HepG2 (cell line): ENCODE measurements around the gene THADA. TPM values are rescaled to one million over a fixed set of nuclear protein-coding genes. Genes with fewer than 3 reads are reported as not detected.

ENCODE experiments used
- ATAC-seq: fragments of 200-7000 bp; cut with Tn5 transposase; 3 replicates; pipeline ENCODE4 v1.9.1; 2020; ENCODE audit warnings: mild to moderate bottlenecking, moderate library complexity
- BruUV-seq: library from RNA; stranded (reverse); fragments of 400-500 nt; replicated peaks from 2 replicates; lab custom pipeline; 2021; lab: Mats Ljungman, UMichigan
- CTCF ChIA-PET: fragments of 300-600 bp; formaldehyde crosslinking; extraction: SDS; loops from one replicate; lab custom pipeline; 2021; ENCODE audit warnings: low total read pairs, inconsistent platforms, low intra/inter-chr PET ratio; lab: Yijun Ruan, JAX
- POLR2A ChIA-PET: fragments of 350-600 bp; sonication (Branson Sonifier 250); formaldehyde crosslinking; loops from one replicate; lab custom pipeline; 2020; ENCODE audit warnings: antibody characterized with exemption, inconsistent platforms; lab: Yijun Ruan, JAX
- DNase-seq: peaks from one replicate; pipeline ENCODE4 v3.0.0-alpha.2; 2015; ENCODE audit warnings: low spot score
- FAIRE-seq: peaks from 3 replicates; lab custom pipeline; 2011; peaks lifted over from hg19 to GRCh38; lab: Jason Lieb, UNC
- H2AFZ ChIP-seq: one replicate; pipeline ENCODE4 v1.6.1; 2011; ENCODE audit warnings: low read length, inconsistent platforms
- H3K27ac ChIP-seq: fragments of 300-600 bp; 3 replicates; pipeline ENCODE4 v1.8.0; 2011; ENCODE audit warnings: mixed run types, mild to moderate bottlenecking, mixed read lengths, low read length, inconsistent platforms; ENCODE audit not compliant: insufficient read depth; ENCODE audit errors: extremely low read length
- H3K27me3 ChIP-seq, 2 experiments: fragments of 200-600 bp in 1 of 2; 2 replicates in 1 of 2; 3 replicates in 1 of 2; pipeline versions ENCODE4 v1.6.0 to v1.8.0; 2011; ENCODE audit warnings: low read length in 2 of 2, mild to moderate bottlenecking in 2 of 2, moderate library complexity in 2 of 2, inconsistent platforms in 1 of 2; ENCODE audit not compliant: insufficient read depth in 2 of 2, control insufficient read depth in 1 of 2
- H3K36me3 ChIP-seq, 2 experiments: fragments of 200-600 bp in 1 of 2; replicated peaks in 1 of 2; 2 replicates in 1 of 2; 3 replicates in 1 of 2; pipeline versions ENCODE4 v1.5.1 to v1.8.0; 2011; ENCODE audit warnings: low read length in 2 of 2, inconsistent platforms in 1 of 2; ENCODE audit not compliant: insufficient read depth in 2 of 2, control insufficient read depth in 1 of 2
- H3K4me1 ChIP-seq: 2 replicates; pipeline ENCODE4 v1.5.1; 2012; ENCODE audit warnings: low read length, inconsistent platforms; ENCODE audit not compliant: insufficient read depth
- H3K4me2 ChIP-seq: 2 replicates; pipeline ENCODE4 v1.6.0; 2011; ENCODE audit warnings: low read depth, low read length, inconsistent platforms
- H3K4me3 ChIP-seq, 3 experiments: fragments of 200-600 bp in 1 of 3; sonication (generic), shearing (Covaris generic) in 1 of 3; replicated peaks in 1 of 3; 2 replicates each; pipeline ENCODE4 v1.5.1; 2011 to 2016; ENCODE audit warnings: low read length in 3 of 3, inconsistent platforms in 2 of 3, low read depth in 2 of 3, mild to moderate bottlenecking in 2 of 3, control low read depth in 1 of 3, mixed read lengths in 1 of 3; ENCODE audit not compliant: insufficient read depth in 1 of 3
- H3K79me2 ChIP-seq: one replicate; pipeline ENCODE4 v1.6.1; 2011; ENCODE audit warnings: low read length, inconsistent platforms; ENCODE audit not compliant: insufficient read depth
- H3K9ac ChIP-seq: 2 replicates; pipeline ENCODE4 v1.6.0; 2011; ENCODE audit warnings: mild to moderate bottlenecking, low read depth, low read length, inconsistent platforms; ENCODE audit not compliant: insufficient read depth
- H3K9me3 ChIP-seq: 2 replicates; pipeline ENCODE4 v1.5.1; 2012; ENCODE audit warnings: mild to moderate bottlenecking, low read length
- H4K20me1 ChIP-seq: 2 replicates; pipeline ENCODE4 v1.6.0; 2011; ENCODE audit warnings: inconsistent platforms, mild to moderate bottlenecking, low read length, moderate library complexity; ENCODE audit not compliant: insufficient read depth
- ARID2 ChIP-seq: sonication (generic); formaldehyde crosslinking; IDR thresholded peaks from 2 replicates; pipeline ENCODE4 v1.8.1; 2022; ENCODE audit warnings: mild to moderate bottlenecking, missing genetic modification reagents, borderline replicate concordance
- ZBED4 ChIP-seq: sonication (generic); formaldehyde crosslinking; IDR thresholded peaks from 2 replicates; pipeline ENCODE4 v1.4.0; 2020; ENCODE audit warnings: missing genetic modification reagents, borderline replicate concordance
- ZFP91 ChIP-seq: sonication (generic); formaldehyde crosslinking; IDR thresholded peaks from 2 replicates; pipeline ENCODE4 v1.9.0; 2022; ENCODE audit warnings: missing genetic modification reagents, mild to moderate bottlenecking, borderline replicate concordance
- ZGPAT ChIP-seq: IDR thresholded peaks from 2 replicates; pipeline ENCODE4 v1.6.1; 2016; ENCODE audit warnings: mild to moderate bottlenecking
- ZNF207 ChIP-seq: fragments of 450-650 bp; IDR thresholded peaks from 2 replicates; pipeline ENCODE4 v1.6.1; 2016; ENCODE audit warnings: antibody characterized with exemption, borderline replicate concordance
- ZNF451 ChIP-seq: sonication (generic); formaldehyde crosslinking; IDR thresholded peaks from 2 replicates; pipeline ENCODE4 v1.5.0; 2020; ENCODE audit warnings: mild to moderate bottlenecking, missing genetic modification reagents
- ZNF816 ChIP-seq: sonication (generic); formaldehyde crosslinking; IDR thresholded peaks from 2 replicates; pipeline ENCODE4 v1.8.0; 2022; ENCODE audit warnings: missing genetic modification reagents, mild to moderate bottlenecking, borderline replicate concordance
- WGBS: methylation state at CpG from one replicate; pipeline ENCODE4 v1.1.6; 2017; ENCODE audit warnings: low lambda C conversion rate; 5-methylcytosine and 5-hydroxymethylcytosine counted together
- in situ Hi-C: cut with HindIII; loops from 2 replicates; pipeline ENCODE4 v1.10.0; 2017; ENCODE audit warnings: low pct_unique_long_range_greater_than_20kb; ENCODE audit not compliant: extremely low pct_ligation_motif_present
- intact Hi-C: fragments of 100-400 bp; cut with micrococcal nuclease; formaldehyde crosslinking; loops from one replicate; pipeline ENCODE4 v1.10.0; 2022; ENCODE audit not compliant: unreplicated experiment
- polyA plus RNA-seq, 8 experiments: library from polyadenylated mRNA; depleted of rRNA in 3 of 8; stranded (reverse) in 7 of 8; unstranded in 1 of 8; fragments of >200 nt; fragmentation: Illumina TruSeq in 4 of 8; extraction: Trizol in 4 of 8; gene quantifications; 2 replicates each; pipeline versions ENCODE4 v1.2.1 to v1.2.3, GENCODE V29; 2011 to 2016; ENCODE audit warnings: low read depth in 4 of 8, missing spikeins in 1 of 8, mixed read lengths in 1 of 8; ENCODE audit not compliant: insufficient read depth in 1 of 8
- total RNA-seq, 5 experiments: library from RNA; depleted of rRNA; stranded (reverse); fragments of >200 nt; fragmentation: Illumina TruSeq; extraction: Trizol; gene quantifications; 2 replicates each; pipeline ENCODE4 v1.2.3, GENCODE V29; 2016; ENCODE audit warnings: low read depth in 1 of 5

The THADA gene
- total and polyA plus RNA-seq, 2 of the 13 experiments (the other 11 are each of a cell fraction or from before 2014, with no cell fraction given), result 12.7 to 21.7 TPM

DNA sequence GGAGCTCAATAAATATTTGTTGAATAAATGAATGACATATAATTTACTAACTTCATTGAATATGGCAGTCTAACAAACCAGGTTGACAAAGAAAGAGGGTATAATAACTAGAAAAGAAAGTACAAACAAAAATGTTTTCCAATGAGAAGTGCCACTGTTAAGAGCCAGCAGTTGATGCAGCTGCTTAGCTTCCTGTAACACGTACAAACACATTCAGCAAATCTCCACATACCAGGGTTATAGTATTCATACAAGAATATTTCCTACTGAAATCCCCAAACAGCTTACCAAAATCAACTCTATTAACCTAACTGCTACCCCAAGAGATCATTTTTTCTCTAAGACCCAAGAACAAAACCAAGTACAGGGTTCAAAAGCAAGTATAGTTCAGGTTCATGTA lies 77.7 kb downstream of the THADA start:
- ATAC-seq, result no peak
- H4K20me1 ChIP-seq, result no peaks in the 10 kb centered on the region
- H3K36me3 ChIP-seq, result no peaks in the 10 kb centered on the region
- H3K9ac ChIP-seq, result no peak overlapping the region
- no peaks in the 10 kb centered on the region for H3K4me1 ChIP-seq
- in situ Hi-C loops, result no loop called here
- H2AFZ ChIP-seq, result no peak overlapping the region
- ChIA-PET CTCF (no interaction called here), POLR2A (no interaction called here)
- H3K79me2 ChIP-seq, result no peaks in the 10 kb centered on the region
- H3K4me3 ChIP-seq, result no peak overlapping the region
- FAIRE-seq, result no peak
- no peak for DNase-seq
- WGBS, result 93% methylated on average over 1 of the region's 1 CpG
- no peaks in the 10 kb centered on the region for H3K27me3 ChIP-seq
- intact Hi-C loops, result no loop called here
- H3K27ac ChIP-seq, result no peak overlapping the region
- no TSS peak for BruUV-seq
- H3K4me2 ChIP-seq, result no peak overlapping the region
- H3K9me3 ChIP-seq, result no peaks in the 10 kb centered on the region
- TF ChIP-seq ZNF816 (CRISPR knock-in tag) (no peak), ZNF451 (CRISPR knock-in tag) (no peak), ZGPAT (CRISPR knock-in tag) (no peak), ZFP91 (no peak), ZBED4 (CRISPR knock-in tag) (no peak), ZNF207 (no peak), ARID2 (no peak)
